HG03342 (cell line): ENCODE results near the gene PARP16.

Source experiments
- ATAC-seq: cut with Tn5 transposase; IDR thresholded peaks from one replicate; pipeline ENCODE4 v1.9.1; 2021; ENCODE audit warnings: mild to moderate bottlenecking, moderate library complexity; ENCODE audit not compliant: unreplicated experiment

Gene PARP16

DNA sequence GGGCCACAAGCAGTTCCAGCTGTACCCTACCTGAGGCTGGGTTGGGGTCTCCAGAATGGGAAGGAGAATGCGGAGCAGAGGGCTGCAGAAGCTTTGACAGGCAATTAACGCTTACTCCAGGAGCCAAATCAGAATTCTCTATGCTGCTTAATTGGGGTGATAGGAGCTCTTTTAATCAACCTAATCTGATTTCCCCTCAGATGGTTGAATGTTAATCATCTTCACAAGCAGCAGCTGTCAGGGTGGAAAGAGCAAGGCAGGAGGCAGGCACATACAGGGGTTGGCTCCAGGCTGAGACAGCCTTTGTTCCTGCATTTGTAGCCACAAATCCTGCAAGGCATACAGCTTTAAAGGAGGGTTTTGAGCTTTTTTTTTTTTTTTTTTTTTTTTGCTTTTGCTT, 78.0 kb downstream of the PARP16 start:
- no peak for ATAC-seq
